GM12864 (cell line): Measurements from ENCODE around the gene TMEM178B.
"Not testable (repeated sequence)": the region's sequence is repeated elsewhere in the genome, so short reads cannot be mapped to it uniquely, and the experiment has no call there.

ENCODE experiments used
- DNase-seq: peaks from one replicate; pipeline ENCODE4 v3.0.0-alpha.2; 2011; ENCODE audit warnings: low read depth
- H3K4me3 ChIP-seq: 2 replicates; pipeline ENCODE4 v1.5.1; 2011; ENCODE audit warnings: mild to moderate bottlenecking, low read depth, low read length, control low read depth
- TF ChIP-seq, protein P1 (sequence below): IDR thresholded peaks from 2 replicates; pipeline ENCODE4 v1.5.1; 2011; ENCODE audit warnings: low read depth, mild to moderate bottlenecking, moderate library complexity, low read length, control low read depth, inconsistent platforms; ENCODE audit errors: missing control alignments

TMEM178B gene

DNA sequence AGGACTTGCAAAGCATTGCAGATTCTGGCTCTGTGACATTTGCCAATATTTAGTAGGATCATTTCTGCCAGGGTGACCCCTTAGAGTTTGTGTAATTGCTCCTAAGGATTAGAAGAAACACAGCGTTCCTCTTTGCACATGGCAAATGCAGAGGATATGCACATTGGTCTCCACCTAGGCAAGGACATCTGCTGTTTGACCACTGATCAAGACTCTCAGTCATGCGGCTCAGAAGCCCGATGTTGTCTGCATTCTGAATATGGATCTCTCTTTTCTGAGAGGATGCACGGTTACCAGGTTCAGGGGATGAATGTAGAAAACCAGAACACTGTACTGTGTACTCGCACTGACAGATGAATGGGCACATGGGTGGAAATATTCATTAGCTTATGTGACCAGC lies 296.8 kb downstream of the TMEM178B start:
- TF ChIP-seq, protein P1, sequence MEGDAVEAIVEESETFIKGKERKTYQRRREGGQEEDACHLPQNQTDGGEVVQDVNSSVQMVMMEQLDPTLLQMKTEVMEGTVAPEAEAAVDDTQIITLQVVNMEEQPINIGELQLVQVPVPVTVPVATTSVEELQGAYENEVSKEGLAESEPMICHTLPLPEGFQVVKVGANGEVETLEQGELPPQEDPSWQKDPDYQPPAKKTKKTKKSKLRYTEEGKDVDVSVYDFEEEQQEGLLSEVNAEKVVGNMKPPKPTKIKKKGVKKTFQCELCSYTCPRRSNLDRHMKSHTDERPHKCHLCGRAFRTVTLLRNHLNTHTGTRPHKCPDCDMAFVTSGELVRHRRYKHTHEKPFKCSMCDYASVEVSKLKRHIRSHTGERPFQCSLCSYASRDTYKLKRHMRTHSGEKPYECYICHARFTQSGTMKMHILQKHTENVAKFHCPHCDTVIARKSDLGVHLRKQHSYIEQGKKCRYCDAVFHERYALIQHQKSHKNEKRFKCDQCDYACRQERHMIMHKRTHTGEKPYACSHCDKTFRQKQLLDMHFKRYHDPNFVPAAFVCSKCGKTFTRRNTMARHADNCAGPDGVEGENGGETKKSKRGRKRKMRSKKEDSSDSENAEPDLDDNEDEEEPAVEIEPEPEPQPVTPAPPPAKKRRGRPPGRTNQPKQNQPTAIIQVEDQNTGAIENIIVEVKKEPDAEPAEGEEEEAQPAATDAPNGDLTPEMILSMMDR = no peak
- DNase-seq = no peak
- H3K4me3 ChIP-seq = no peak overlapping the region

- no peak overlapping the region for H3K4me3 ChIP-seq
- no peak for DNase-seq
- TF ChIP-seq, protein P1 = no peak
These were observed 300.6 kb downstream of the TMEM178B start for GRCh38 chr7:141374425-141374824.

GRCh38 chr7:141375442-141375841 lies 301.6 kb downstream of the TMEM178B start:
- no peak for DNase-seq
- no peak overlapping the region for H3K4me3 ChIP-seq
- TF ChIP-seq, protein P1 = no peak

- TF ChIP-seq, protein P1 = no peak
- no peak for DNase-seq
- no peak overlapping the region for H3K4me3 ChIP-seq
These were observed 304.0 kb downstream of the TMEM178B start for GRCh38 chr7:141377906-141378305.

DNA sequence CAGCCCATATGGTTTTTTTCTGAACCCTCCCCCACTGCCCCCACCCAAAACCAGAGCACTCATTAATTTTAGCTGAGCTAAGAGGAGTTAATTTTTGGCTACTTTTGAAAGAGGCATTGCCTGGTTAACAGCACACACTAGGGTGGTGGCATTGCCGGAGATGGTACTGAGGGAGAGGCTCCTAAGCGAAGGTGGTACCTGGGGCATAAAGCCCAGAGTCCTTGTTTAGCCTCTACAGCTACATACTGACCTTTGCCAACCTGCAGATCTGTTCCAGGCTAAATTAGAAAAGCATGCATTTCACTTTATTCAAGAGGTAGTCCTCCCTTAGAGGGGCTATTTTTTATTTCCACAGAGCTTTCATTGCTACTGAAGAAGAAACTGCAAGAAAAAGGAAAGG lies 304.5 kb downstream of the TMEM178B start:
- TF ChIP-seq, protein P1 = no peak
- DNase-seq = no peak
- no peak overlapping the region for H3K4me3 ChIP-seq

DNA sequence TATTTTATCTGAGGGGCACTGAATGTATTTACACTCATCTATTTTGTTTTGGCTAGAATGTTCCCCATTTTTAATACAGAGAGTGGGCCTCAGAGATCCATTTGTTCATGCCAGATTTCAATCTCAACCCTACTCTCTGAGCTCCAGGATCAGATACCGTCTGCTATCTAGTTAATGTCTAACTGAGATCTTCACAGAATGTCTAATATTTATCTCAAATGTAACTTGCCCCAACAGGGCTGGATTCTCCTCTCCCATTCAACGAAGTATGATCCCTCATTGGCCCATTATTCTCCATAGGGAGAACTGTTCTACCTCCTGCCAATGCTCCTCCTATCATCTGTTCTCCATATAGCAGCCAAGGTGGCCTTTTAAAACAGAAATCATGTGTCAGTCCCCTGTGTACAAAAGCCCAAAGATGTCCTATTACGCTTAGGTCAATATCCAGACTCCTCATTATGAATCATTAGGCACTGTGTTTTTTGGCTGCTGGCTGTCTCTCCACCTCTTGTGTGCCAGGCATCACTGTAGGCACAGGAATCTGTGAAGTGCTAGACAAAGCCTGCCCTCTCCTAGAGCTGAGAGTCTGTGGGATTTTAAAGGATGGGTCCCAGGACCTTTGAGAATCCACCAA lies 308.0 kb downstream of the TMEM178B start:
- TF ChIP-seq, protein P1 = no peak
- no peak overlapping the region for H3K4me3 ChIP-seq
- no peak for DNase-seq

DNA sequence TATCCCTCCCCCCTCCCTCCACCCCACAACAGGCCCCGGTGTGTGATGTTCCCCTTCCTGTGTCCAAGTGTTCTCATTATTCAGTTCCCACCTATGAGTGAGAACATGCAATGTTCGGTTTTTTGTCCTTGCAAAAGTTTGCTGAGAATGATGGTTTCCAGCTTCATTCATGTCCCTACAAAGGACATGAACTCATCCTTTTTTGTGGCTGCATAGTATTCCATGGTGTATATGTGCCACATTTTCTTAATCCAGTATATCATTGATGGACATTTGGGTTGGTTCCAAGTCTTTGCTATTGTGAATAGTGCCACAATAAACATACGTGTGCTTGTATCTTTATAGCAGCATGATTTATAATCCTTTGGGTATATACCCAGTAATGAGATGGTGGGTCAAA lies 309.5 kb downstream of the TMEM178B start:
- not testable (repeated sequence) for DNase-seq, H3K4me3 ChIP-seq
